K562 (cell line): ENCODE measurements around the gene NAPB.

ENCODE experiments used
- EGR1 ChIP-seq: fragments of 450-650 bp; conservative IDR thresholded peaks from 2 replicates; pipeline ENCODE4 v1.6.1; 2017; ENCODE audit warnings: mild to moderate bottlenecking
- EP300 ChIP-seq: IDR thresholded peaks from 2 replicates; pipeline ENCODE4 v1.6.1; 2012; ENCODE audit warnings: low read length, improper control_type of control experiment
- EZH2 ChIP-seq: IDR thresholded peaks from 2 replicates; pipeline ENCODE4 v1.6.1; 2012; ENCODE audit warnings: low read depth, mild to moderate bottlenecking, inconsistent platforms, low read length, borderline replicate concordance
- MAX ChIP-seq: sonication (generic); formaldehyde crosslinking; IDR thresholded peaks from 2 replicates; pipeline ENCODE4 v1.9.0; 2022; ENCODE audit warnings: mild to moderate bottlenecking, missing genetic modification reagents
- PTRF ChIP-seq: fragments of 450-650 bp; IDR thresholded peaks from 2 replicates; pipeline ENCODE4 v1.6.1; 2016; ENCODE audit warnings: mild to moderate bottlenecking, missing genetic modification characterization, missing compliant biosample characterization
- RB1 ChIP-seq: fragments of 450-650 bp; IDR thresholded peaks from 2 replicates; pipeline ENCODE4 v1.6.1; 2017; ENCODE audit warnings: low read depth, mild to moderate bottlenecking
- RNF2 ChIP-seq: sonication (generic); IDR thresholded peaks from 2 replicates; pipeline ENCODE4 v1.6.1; 2016
- SRSF1 ChIP-seq: fragments of 200-400 bp; formaldehyde crosslinking; IDR thresholded peaks from 2 replicates; pipeline ENCODE4 v1.6.1; 2017; ENCODE audit warnings: mild to moderate bottlenecking, low read depth, low read length, moderate library complexity
- TAF1 ChIP-seq: IDR thresholded peaks from 2 replicates; pipeline ENCODE4 v1.6.1; 2011; ENCODE audit warnings: mild to moderate bottlenecking, low read length, moderate library complexity; ENCODE audit not compliant: insufficient read depth, control insufficient read depth, severe bottlenecking; ENCODE audit errors: extremely low read depth
- TCF7L2 ChIP-seq: fragments of 150-350 bp; IDR thresholded peaks from 2 replicates; pipeline ENCODE4 v1.6.1; 2016; ENCODE audit warnings: low read depth, mild to moderate bottlenecking, low read length, moderate library complexity
- ZBTB43 ChIP-seq: sonication (generic); formaldehyde crosslinking; IDR thresholded peaks from 2 replicates; pipeline ENCODE4 v1.8.0; 2023; ENCODE audit warnings: mild to moderate bottlenecking, missing genetic modification reagents
- TF ChIP-seq, protein P1 (sequence below): fragments of 250-450 bp; sonication (Bioruptor Pico); IDR thresholded peaks from 2 replicates; pipeline ENCODE4 v1.8.0; 2021; ENCODE audit warnings: mild to moderate bottlenecking, moderate library complexity

DNA sequence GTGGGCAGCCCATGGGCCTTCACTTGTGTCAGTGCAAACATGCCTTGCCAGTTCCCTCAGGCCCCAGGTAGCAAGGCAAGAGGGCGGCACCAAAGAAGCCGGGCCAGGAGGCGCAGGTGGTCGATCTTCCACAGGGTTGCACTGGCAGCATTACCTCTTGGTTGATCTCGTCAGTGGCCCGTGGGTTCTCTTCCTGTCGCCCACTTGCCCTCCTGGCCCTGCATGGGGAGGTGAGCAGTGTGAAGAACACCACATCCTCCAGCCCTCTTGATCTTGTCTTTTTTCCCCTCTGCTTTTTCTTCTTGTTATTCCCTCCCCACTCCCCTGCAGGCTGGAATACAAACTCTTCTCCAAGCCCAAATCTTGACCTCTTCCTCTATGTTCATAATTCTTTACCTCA lies 34.4 kb upstream of the NAPB start:
- TF ChIP-seq RNF2 (no peak), MAX (CRISPR knock-in tag) (no peak), EZH2 (no peak), TCF7L2 (no peak), TAF1 (no peak), ZBTB43 (CRISPR knock-in tag) (no peak), EP300 (no peak), PTRF (tag) (no peak), EGR1 (no peak), RB1 (no peak), SRSF1 (no peak)
- TF ChIP-seq, protein P1, sequence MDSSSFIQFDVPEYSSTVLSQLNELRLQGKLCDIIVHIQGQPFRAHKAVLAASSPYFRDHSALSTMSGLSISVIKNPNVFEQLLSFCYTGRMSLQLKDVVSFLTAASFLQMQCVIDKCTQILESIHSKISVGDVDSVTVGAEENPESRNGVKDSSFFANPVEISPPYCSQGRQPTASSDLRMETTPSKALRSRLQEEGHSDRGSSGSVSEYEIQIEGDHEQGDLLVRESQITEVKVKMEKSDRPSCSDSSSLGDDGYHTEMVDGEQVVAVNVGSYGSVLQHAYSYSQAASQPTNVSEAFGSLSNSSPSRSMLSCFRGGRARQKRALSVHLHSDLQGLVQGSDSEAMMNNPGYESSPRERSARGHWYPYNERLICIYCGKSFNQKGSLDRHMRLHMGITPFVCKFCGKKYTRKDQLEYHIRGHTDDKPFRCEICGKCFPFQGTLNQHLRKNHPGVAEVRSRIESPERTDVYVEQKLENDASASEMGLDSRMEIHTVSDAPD (CRISPR knock-in tag): no peak
